ENCODE results near the gene CDC20B. TPM values are rescaled to one million over a fixed set of nuclear protein-coding genes. Genes with fewer than 3 reads are reported as not detected.

The CDC20B gene
- polyA plus RNA-seq, 1 donor from 2014 or later: not detected

DNA sequence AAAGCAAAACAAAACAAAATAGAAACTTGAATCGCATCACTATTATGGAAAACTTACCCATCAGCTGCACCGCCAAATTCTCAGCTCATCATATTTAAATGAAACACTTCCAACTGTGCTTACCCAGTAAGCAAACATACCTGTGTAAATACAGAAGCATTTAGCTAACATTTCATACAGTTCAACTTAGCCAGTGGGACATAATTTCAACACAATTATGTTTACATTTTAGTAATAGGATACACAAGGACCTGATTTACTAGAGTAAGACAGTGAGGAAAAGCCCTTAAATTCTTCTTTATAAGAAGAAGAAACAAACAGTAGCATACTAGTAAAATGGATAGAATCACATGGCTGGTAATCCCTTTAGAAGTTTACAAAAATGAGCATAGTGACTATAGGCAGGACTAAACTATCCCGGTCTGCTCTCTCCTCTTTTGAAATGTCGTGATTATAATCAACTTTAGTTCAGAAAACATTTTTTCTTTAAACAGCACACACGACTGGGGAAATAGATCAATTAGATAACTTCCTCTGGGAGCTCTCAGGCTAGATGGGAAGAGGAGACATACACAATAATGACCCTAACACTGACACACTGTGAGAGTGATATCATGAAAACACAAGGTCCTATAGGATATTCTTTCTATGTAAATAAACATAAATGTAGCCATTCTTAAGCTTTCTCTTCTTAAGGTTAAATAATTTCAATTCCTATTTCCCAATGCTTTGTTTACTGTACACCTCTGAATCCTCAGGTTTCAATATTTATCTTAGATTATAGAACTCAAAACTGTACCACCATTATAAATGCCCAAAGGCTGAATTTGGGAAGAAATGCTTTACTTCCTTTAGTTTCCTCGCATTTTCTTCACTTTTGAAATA is 15.9 kb upstream of the CDC20B start:
- Histone ChIP-seq H3K27me3 (ENCODE audit: insufficient read depth, low read depth, low read length) (peaks cover 4% of the 10 kb centered on the region), H4K20me1 (ENCODE audit: insufficient read depth) (no peaks in the 10 kb centered on the region), H3K9ac (ENCODE audit: low read length) (no peak overlapping the region), H3F3A (ENCODE audit: insufficient read depth, low read length, poor library complexity, severe bottlenecking) (no peaks in the 10 kb centered on the region), H3K27ac (ENCODE audit: low read length) (no peak overlapping the region), H3K79me2 (replicated peaks; ENCODE audit: insufficient read depth, low read length) (no peaks in the 10 kb centered on the region), H2AFZ (ENCODE audit: low read depth, low read length) (no peak overlapping the region), H3K4me2 (ENCODE audit: low read length) (no peak overlapping the region), H3K36me3 (ENCODE audit: insufficient read depth, low read length) (no peaks in the 10 kb centered on the region), H3K4me3 (ENCODE audit: low read length) (no peak overlapping the region), H3K9me2 (ENCODE audit: insufficient read depth, low read length) (no peaks in the 10 kb centered on the region), H3K9me3 (ENCODE audit: low read length) (no peaks in the 10 kb centered on the region)
- TF ChIP-seq SMC3 (conservative IDR thresholded peaks at IDR 0.05; ENCODE audit: poor library complexity): no peak

DNA sequence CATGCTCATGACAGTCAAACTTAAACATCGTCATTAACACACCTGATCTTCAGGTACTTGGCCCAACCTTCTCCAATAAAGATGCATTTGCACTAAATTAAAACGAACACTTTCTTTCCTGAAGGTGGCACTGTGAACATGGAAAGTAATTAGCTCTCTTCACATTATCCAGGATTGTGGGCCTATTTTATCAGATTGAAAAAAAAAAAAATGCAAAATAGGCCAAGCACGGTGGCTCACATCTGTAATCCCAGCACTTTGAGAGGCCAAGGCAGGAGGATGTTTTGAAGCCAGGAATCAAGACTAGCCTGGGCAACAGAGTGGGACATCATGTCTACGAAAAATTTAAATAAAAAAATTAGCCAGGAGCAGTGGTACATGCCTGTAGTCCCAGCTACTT is 14.4 kb upstream of the CDC20B start:
- no peaks in the 10 kb centered on the region for H3K9me2 ChIP-seq (ENCODE audit: insufficient read depth, low read length)
- H3K27me3 ChIP-seq (ENCODE audit: insufficient read depth, low read depth, low read length): peaks cover 4% of the 10 kb centered on the region

DNA sequence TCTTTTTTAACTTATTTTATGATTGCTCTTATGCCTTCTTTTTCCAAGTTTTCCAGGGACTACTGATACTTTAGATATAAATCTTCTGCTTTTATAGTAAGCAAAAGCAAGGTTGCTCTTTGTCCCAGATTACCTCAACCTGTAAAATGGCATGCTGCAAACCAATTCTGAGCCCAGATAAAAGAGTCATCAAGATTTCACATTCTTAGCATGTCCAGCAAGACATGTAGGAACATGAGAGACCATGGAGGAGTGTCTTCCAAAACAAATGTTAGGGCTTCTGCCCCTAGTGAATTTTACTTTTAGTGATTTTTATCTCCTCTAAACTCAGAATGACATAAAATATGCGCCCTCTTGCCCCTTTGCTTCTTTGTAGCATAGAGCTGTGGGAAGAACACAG is 7.0 kb upstream of the CDC20B start:
- no peaks in the 10 kb centered on the region for H3F3A ChIP-seq (ENCODE audit: insufficient read depth, low read length, poor library complexity, severe bottlenecking)
- H3K27me3 ChIP-seq (ENCODE audit: insufficient read depth, low read depth, low read length): peaks cover 45% of the 10 kb centered on the region
- H3K79me2 ChIP-seq (replicated peaks; ENCODE audit: insufficient read depth, low read length): no peaks in the 10 kb centered on the region
- no peak overlapping the region for H2AFZ ChIP-seq (ENCODE audit: low read depth, low read length)
- no peak overlapping the region for H3K9ac ChIP-seq (ENCODE audit: low read length)
- H3K9me2 ChIP-seq (ENCODE audit: insufficient read depth, low read length): no peaks in the 10 kb centered on the region
- no peak for TF ChIP-seq POLR2AphosphoS5 (IDR thresholded peaks at IDR 0.05)
- TF ChIP-seq TAF1 (IDR thresholded peaks at IDR 0.05; ENCODE audit: low read depth): no peak
- no peak for TF ChIP-seq MXI1 (conservative IDR thresholded peaks at IDR 0.05; ENCODE audit: poor library complexity, severe bottlenecking)
- no peaks in the 10 kb centered on the region for H4K20me1 ChIP-seq (ENCODE audit: insufficient read depth)
- H3K27ac ChIP-seq (ENCODE audit: low read length): no peak overlapping the region
- no peak overlapping the region for H3K4me3 ChIP-seq (ENCODE audit: low read length)
- no peak overlapping the region for H3K4me2 ChIP-seq (ENCODE audit: low read length)
- no peaks in the 10 kb centered on the region for H3K36me3 ChIP-seq (ENCODE audit: insufficient read depth, low read length)
- no peaks in the 10 kb centered on the region for H3K9me3 ChIP-seq (ENCODE audit: low read length)

More for the DNA sequence above, 14.4 kb upstream of the CDC20B start:
- H3K4me2 ChIP-seq (ENCODE audit: low read length): no peak overlapping the region
- H3K9ac ChIP-seq (ENCODE audit: low read length): no peak overlapping the region
- TF ChIP-seq POLR2AphosphoS5 (IDR thresholded peaks at IDR 0.05): no peak
- no peak overlapping the region for H3K4me3 ChIP-seq (ENCODE audit: low read length)
- no peaks in the 10 kb centered on the region for H3K36me3 ChIP-seq (ENCODE audit: insufficient read depth, low read length)
- H3K27ac ChIP-seq (ENCODE audit: low read length): no peak overlapping the region
- no peak overlapping the region for H2AFZ ChIP-seq (ENCODE audit: low read depth, low read length)
- no peaks in the 10 kb centered on the region for H3K79me2 ChIP-seq (replicated peaks; ENCODE audit: insufficient read depth, low read length)
- H3K9me3 ChIP-seq (ENCODE audit: low read length): no peaks in the 10 kb centered on the region
- H4K20me1 ChIP-seq (ENCODE audit: insufficient read depth): no peaks in the 10 kb centered on the region
- H3F3A ChIP-seq (ENCODE audit: insufficient read depth, low read length, poor library complexity, severe bottlenecking): no peaks in the 10 kb centered on the region

DNA sequence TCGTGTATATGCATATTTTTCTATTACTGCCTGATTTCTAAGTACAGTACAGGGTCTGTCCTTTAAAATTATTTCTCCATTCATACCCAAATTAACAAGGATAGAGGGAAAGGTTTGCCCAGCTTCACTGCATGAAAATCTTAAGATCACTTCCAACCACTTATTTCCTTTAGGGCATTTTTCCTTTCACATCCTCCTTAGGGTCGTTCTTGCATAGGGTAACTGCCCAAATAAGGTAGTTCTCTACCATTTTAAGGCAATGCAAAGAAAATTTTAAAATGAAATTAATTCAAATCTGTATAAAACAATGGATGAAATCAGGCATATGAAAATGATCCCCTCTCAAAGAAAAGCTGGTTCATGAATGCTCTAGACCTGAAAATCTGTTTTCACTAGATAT is 4.1 kb upstream of the CDC20B start:
- Histone ChIP-seq H3K27me3 (ENCODE audit: insufficient read depth, low read depth, low read length) (peaks cover 70% of the 10 kb centered on the region), H3K4me3 (ENCODE audit: low read length) (no peak overlapping the region), H3K4me2 (ENCODE audit: low read length) (no peak overlapping the region)

More for the DNA sequence above, 4.1 kb upstream of the CDC20B start:
- H4K20me1 ChIP-seq (ENCODE audit: insufficient read depth): no peaks in the 10 kb centered on the region
- no peaks in the 10 kb centered on the region for H3K36me3 ChIP-seq (ENCODE audit: insufficient read depth, low read length)
- no peak overlapping the region for H3K27ac ChIP-seq (ENCODE audit: low read length)
- H3K9ac ChIP-seq (ENCODE audit: low read length): no peak overlapping the region
- H3K9me2 ChIP-seq (ENCODE audit: insufficient read depth, low read length): no peaks in the 10 kb centered on the region
- no peak overlapping the region for H2AFZ ChIP-seq (ENCODE audit: low read depth, low read length)
- H3K79me2 ChIP-seq (replicated peaks; ENCODE audit: insufficient read depth, low read length): no peaks in the 10 kb centered on the region
- no peaks in the 10 kb centered on the region for H3K9me3 ChIP-seq (ENCODE audit: low read length)
- no peak for TF ChIP-seq MXI1 (conservative IDR thresholded peaks at IDR 0.05; ENCODE audit: poor library complexity, severe bottlenecking)
- TF ChIP-seq, protein P1, sequence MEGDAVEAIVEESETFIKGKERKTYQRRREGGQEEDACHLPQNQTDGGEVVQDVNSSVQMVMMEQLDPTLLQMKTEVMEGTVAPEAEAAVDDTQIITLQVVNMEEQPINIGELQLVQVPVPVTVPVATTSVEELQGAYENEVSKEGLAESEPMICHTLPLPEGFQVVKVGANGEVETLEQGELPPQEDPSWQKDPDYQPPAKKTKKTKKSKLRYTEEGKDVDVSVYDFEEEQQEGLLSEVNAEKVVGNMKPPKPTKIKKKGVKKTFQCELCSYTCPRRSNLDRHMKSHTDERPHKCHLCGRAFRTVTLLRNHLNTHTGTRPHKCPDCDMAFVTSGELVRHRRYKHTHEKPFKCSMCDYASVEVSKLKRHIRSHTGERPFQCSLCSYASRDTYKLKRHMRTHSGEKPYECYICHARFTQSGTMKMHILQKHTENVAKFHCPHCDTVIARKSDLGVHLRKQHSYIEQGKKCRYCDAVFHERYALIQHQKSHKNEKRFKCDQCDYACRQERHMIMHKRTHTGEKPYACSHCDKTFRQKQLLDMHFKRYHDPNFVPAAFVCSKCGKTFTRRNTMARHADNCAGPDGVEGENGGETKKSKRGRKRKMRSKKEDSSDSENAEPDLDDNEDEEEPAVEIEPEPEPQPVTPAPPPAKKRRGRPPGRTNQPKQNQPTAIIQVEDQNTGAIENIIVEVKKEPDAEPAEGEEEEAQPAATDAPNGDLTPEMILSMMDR (IDR thresholded peaks at IDR 0.05; ENCODE audit: poor library complexity, severe bottlenecking): no peak
- TF ChIP-seq, protein P2, sequence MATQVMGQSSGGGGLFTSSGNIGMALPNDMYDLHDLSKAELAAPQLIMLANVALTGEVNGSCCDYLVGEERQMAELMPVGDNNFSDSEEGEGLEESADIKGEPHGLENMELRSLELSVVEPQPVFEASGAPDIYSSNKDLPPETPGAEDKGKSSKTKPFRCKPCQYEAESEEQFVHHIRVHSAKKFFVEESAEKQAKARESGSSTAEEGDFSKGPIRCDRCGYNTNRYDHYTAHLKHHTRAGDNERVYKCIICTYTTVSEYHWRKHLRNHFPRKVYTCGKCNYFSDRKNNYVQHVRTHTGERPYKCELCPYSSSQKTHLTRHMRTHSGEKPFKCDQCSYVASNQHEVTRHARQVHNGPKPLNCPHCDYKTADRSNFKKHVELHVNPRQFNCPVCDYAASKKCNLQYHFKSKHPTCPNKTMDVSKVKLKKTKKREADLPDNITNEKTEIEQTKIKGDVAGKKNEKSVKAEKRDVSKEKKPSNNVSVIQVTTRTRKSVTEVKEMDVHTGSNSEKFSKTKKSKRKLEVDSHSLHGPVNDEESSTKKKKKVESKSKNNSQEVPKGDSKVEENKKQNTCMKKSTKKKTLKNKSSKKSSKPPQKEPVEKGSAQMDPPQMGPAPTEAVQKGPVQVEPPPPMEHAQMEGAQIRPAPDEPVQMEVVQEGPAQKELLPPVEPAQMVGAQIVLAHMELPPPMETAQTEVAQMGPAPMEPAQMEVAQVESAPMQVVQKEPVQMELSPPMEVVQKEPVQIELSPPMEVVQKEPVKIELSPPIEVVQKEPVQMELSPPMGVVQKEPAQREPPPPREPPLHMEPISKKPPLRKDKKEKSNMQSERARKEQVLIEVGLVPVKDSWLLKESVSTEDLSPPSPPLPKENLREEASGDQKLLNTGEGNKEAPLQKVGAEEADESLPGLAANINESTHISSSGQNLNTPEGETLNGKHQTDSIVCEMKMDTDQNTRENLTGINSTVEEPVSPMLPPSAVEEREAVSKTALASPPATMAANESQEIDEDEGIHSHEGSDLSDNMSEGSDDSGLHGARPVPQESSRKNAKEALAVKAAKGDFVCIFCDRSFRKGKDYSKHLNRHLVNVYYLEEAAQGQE (IDR thresholded peaks at IDR 0.05; ENCODE audit: borderline replicate concordance): no peak
- no peak for TF ChIP-seq EP300 (conservative IDR thresholded peaks at IDR 0.05; ENCODE audit: poor library complexity, severe bottlenecking)
- no peak for TF ChIP-seq TAF1 (IDR thresholded peaks at IDR 0.05; ENCODE audit: low read depth)
- TF ChIP-seq SMC3 (conservative IDR thresholded peaks at IDR 0.05; ENCODE audit: poor library complexity): no peak
- no peak for TF ChIP-seq POLR2AphosphoS5 (IDR thresholded peaks at IDR 0.05)
- TF ChIP-seq EZH2 (IDR thresholded peaks at IDR 0.05; ENCODE audit: borderline replicate concordance, insufficient read depth, low read length, poor library complexity, severe bottlenecking): no peak
- no peak for TF ChIP-seq RAD21 (conservative IDR thresholded peaks at IDR 0.05)
- H3F3A ChIP-seq (ENCODE audit: insufficient read depth, low read length, poor library complexity, severe bottlenecking): no peaks in the 10 kb centered on the region
